ENCODE data around the gene EFTUD2.

GRCh38 chr17:44924107-44924544, 24.9 kb upstream of the EFTUD2 start:
- TF ChIP-seq EP300 (IDR thresholded peaks at IDR 0.05) (no peak), CTCF (IDR thresholded peaks at IDR 0.05) (no peak), POLR2A (IDR thresholded peaks at IDR 0.05) (no peak), POLR2AphosphoS5 (IDR thresholded peaks at IDR 0.05) (no peak)

Data from stomach (tissue), 4 donors.